Activated T-cell treated with anti-CD3 and anti-CD28 coated beads for 48 hours (primary cell): ENCODE data around the gene PSMB10.

Experiments used
- DNase-seq: peaks from one replicate; pipeline ENCODE4 v3.0.0-alpha.2; 2020; ENCODE audit warnings: low read depth

The PSMB10 gene

DNA sequence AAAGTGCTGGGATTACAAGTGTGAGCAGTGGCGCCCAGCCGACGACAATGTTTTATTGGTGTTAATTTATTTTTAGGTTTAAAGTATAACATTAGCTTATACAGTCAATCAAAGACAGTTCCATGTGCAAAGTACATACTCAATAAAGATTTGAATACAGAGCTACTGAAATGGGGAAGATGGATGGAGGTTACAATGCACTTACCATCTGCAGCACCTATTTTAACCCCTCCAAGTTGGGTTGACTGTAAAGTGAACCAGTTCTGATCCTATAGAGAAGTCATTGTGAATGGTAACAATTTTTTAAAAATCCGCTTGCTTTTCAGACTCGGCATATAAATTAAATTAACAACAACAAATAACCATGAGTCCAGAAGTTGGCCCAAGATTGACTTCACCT, 44.3 kb downstream of the PSMB10 start:
- no peak for DNase-seq

DNA sequence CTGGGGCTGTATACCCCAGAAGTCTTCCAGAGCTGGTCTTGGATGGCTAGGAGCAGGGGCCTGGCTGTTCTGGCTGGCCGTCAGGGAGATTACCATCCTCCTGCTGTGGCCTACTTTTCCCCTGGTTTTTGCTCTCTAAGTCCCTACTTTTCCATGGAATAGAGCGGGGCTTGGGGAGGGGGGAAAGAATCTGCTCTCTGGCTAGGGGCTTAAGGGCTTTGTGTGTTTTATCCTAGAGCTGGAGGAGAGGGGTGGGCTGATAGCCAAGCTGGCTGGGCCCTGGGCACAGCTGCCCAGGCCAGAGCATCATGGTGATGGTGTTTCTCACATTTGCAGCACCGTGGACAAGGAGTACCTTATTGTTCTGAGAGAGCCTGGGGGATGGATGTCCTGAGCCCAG, 48.3 kb downstream of the PSMB10 start:
- DNase-seq, result no peak

DNA sequence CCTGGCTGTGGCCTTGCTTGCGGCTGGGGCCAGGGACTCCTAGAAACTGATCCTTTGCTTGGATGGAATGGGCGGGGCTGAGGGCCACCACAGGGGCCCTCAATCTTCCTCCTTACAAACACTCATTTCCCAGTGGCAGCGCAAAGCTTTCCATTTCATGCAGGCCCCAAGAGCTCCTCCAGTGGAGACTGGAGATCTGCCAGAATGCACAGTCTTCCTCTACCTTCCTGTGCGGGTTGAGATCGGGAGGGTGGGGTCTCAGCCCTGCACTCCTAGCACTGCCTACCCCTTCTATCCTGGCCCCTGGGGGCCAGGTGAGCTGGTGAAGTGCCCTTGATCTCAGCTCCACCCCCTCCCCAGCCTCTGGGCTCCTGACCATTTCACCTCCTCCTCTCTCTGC, 50.3 kb downstream of the PSMB10 start:
- no peak for DNase-seq

- no peak for DNase-seq
Observed at GRCh38 chr16:67885976-67886375, 50.7 kb downstream of the PSMB10 start.

GRCh38 chr16:67885545-67885944, 51.1 kb downstream of the PSMB10 start:
- DNase-seq, result no peak

DNA sequence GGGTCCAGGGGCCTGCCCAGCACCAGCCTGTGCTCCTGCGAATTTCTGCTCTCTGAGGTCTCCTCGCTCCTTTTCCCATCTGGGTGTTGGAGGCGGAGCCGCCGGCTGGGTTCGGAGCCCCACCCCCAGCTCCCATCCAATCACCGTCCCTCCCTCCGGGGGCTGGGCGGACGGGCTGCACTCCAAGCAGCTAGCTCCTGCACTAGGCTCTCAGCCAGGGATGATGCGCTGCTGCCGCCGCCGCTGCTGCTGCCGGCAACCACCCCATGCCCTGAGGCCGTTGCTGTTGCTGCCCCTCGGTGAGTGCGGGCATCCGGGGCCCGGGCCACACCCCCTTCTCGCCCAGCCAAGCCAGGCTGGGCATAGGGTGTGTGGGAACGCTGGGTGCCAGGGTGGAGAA, 52.0 kb downstream of the PSMB10 start, which contains the start of gene NRN1L:
Gene NRN1L (plus strand): TSS at position 202 of the 400 bp plus-strand sequence. CDS start 19 bp downstream, at position 221.
- no peak for DNase-seq
